ENCODE measurements around the gene RBM42. TPM values are rescaled to one million over a fixed set of nuclear protein-coding genes. Genes with fewer than 3 reads are reported as not detected.

The RBM42 gene
- total and polyA plus RNA-seq, 9 of the 15 experiments (the other 6 are each of a cell fraction or from before 2014, with no cell fraction given): 5.7 to 149 (median 32.4) TPM

- no peak for TF ChIP-seq COPS2 (conservative IDR thresholded peaks at IDR 0.05)
- no peak for TF ChIP-seq HOXB6 (CRISPR knock-in tag; IDR thresholded peaks at IDR 0.05; ENCODE audit: borderline replicate concordance)
- no peak for TF ChIP-seq ILK (tag; IDR thresholded peaks at IDR 0.05; ENCODE audit: borderline replicate concordance, low read depth)
- TF ChIP-seq FOXK2 (conservative IDR thresholded peaks at IDR 0.05 in 1 of 2, IDR thresholded peaks at IDR 0.05 in 1 of 2; ENCODE audit: low read depth in 2 of 2): peak; percentile 85 to 90
- TF ChIP-seq ATF6 (CRISPR knock-in tag; IDR thresholded peaks at IDR 0.05): no peak
- peak; percentile 41; the same call in 1 of the 2 replicates for TF ChIP-seq SMAD4 (CRISPR knock-in tag; conservative IDR thresholded peaks at IDR 0.05)
- TF ChIP-seq ZNF551 (CRISPR knock-in tag; IDR thresholded peaks at IDR 0.05): no peak
- TF ChIP-seq KLF1 (tag; IDR thresholded peaks at IDR 0.05): no peak
- TF ChIP-seq C11orf30 (IDR thresholded peaks at IDR 0.05; ENCODE audit: low read depth): peak; percentile 92
- no peak for TF ChIP-seq PBX2 (CRISPR knock-in tag; IDR thresholded peaks at IDR 0.05; ENCODE audit: low read depth)
- TF ChIP-seq PBX2 (tag; conservative IDR thresholded peaks at IDR 0.05; ENCODE audit: low read depth): peak; percentile 79
- TF ChIP-seq HINFP (tag; conservative IDR thresholded peaks at IDR 0.05; ENCODE audit: low read depth): no peak; the same call in 1 of the 2 replicates
- 0 out of 2 replicates have a peak, but pooled peaks have one; percentile 30 for TF ChIP-seq ZNF384 (IDR thresholded peaks at IDR 0.05; ENCODE audit: low read depth, low read length)
- TF ChIP-seq HIVEP1 (CRISPR knock-in tag; IDR thresholded peaks at IDR 0.05): no peak
- TF ChIP-seq ZNF146 (CRISPR knock-in tag; IDR thresholded peaks at IDR 0.05; ENCODE audit: unreplicated experiment): no peak
- no peak for TF ChIP-seq TGIF2 (CRISPR knock-in tag; IDR thresholded peaks at IDR 0.05)
- no peak for TF ChIP-seq ARHGAP35 (IDR thresholded peaks at IDR 0.05; ENCODE audit: partially characterized antibody)
- TF ChIP-seq GATAD2A (IDR thresholded peaks at IDR 0.05): no peak
- TF ChIP-seq RAD21 (CRISPR knock-in tag; conservative IDR thresholded peaks at IDR 0.05 in 1 of 2, IDR thresholded peaks at IDR 0.05 in 1 of 2): no peak
- no peak for TF ChIP-seq CLOCK (CRISPR knock-in tag; IDR thresholded peaks at IDR 0.05; ENCODE audit: borderline replicate concordance)
- no peak for TF ChIP-seq HCFC1 (IDR thresholded peaks at IDR 0.05; ENCODE audit: low read depth, low read length)
These were observed 43.0 kb downstream of the RBM42 start (continued) for GRCh38 chr19:35671818-35672217.

Measured in K562 (cell line).